Right hindlimb (tissue), 1 donor: ENCODE results near the gene PITPNM1.

ENCODE experiments used
- DNase-seq: peaks from one replicate; pipeline ENCODE4 v3.0.0-alpha.2; 2018

Gene PITPNM1

DNA sequence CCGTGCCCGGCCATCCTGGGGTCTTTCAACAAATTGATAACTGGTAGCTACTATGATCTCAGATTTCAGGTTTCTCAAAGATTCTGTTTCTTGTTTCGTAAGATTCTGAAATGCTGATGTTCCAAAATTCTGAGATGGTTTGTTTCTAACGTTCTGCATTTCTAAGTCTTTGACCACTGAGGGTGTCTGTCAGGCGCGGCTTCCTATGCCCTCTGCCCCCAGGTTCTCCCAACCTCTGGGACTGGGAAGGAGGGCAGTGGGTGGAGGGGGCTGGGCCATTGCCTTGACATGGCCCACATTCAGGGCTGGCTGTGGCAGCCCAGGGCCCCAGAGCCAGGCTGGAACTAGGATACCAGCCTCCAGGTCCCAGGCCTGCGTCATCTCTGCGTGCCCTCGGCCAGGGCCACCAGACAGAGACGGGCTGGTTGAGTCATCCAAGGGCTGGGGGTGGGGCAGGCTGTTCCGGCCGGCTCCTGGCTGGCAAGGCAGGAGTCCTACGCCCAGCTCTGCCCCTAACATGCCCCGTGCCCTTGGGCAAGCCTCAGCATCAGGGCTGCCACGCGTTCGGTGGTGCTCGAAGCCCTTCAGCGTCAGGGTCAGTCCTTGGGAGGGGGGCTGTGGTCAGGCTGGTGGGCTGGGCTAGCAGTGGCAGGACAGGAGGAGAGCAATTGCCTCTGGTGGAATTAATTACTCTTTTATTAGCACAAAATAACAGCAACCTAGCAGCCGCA, 41.3 kb downstream of the PITPNM1 start:
- peak; percentile 24 for DNase-seq

DNA sequence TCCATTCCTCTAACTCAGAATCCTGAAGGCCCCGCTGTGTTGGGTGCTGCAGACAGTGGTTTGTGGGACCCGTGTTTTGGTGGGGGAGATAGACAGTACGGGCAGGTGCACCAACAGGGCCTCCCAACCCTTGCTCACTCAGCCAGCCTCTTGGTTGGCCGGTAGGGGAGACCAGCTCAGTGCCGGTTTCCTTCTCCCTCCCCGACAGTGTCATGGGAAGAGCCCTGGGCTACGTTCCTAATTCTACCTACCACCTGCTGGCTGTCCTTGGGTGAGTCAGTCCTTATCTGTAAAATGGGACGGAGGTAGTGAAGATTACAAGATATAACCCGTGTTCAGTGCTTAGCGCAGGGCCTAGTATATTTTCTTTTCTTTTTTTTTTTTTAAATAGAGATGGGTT, 42.0 kb downstream of the PITPNM1 start:
- DNase-seq, result no peak

DNA sequence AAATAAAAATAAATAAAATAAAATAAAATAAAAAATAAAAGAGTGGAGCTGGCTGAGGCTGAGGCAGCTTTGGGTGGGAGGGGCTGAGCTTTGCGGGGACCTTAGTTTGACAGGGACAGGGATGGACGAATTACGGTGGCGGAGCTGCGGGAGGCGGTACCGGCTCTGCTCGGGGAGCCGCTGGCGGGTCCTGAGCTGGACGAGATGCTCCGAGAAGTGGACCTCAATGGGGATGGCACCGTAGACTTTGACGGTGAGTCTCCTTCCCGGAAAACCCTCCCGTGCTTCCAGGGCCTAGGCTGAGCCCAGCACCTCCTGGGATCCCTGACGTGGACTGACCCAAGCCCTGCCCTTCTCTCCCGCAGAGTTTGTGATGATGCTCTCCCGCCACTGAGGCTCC, 46.9 kb downstream of the PITPNM1 start:
- no peak for DNase-seq

DNA sequence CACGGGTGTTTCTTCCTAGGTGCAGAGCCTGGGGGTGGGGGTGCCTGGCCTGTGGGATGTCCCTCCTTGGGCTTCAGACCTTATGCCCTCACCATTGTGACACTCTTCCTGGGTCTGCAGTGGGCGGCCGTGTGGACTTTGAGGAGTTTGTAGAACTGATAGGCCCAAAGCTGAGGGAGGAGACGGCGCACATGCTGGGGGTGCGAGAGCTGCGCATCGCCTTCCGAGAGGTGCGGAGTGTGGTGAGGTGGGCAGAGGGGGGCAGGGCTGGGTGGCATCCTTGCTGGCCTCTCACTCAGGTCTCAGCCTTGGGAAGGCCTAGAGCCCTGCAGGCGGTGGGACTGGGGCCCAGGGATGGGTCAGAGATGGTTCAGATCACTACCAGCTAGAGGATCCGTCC, 47.7 kb downstream of the PITPNM1 start:
- no peak for DNase-seq

DNA sequence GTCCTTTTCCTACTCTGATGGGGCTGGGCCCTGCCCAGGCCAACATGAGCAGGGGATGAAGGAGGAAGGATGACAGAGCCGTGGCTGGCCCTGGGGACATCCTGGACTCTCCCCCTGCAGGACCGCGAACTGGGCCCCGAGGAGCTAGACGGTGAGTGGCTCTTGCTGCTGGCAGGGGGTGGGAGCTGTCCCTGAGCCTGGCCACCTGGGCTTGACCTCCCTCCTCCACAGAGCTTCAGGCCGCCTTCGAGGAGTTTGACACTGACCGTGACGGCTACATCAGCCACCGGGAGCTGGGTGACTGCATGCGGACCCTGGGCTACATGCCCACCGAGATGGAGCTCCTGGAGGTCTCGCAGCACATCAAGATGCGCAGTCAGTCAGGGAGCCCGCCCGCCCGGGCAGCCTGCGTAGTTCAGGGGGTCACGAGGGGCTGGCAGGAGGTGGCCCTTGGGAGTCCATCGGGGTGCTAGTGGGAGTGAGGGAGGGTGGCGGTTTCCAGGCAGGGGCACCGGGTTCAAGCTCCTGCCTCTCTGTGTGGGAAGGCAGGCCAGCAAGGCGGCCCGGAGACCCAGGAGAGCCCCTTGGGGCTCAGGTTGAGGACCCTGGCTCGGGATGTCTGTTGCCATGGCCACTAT, 49.0 kb downstream of the PITPNM1 start:
- DNase-seq, result peak; percentile 14

DNA sequence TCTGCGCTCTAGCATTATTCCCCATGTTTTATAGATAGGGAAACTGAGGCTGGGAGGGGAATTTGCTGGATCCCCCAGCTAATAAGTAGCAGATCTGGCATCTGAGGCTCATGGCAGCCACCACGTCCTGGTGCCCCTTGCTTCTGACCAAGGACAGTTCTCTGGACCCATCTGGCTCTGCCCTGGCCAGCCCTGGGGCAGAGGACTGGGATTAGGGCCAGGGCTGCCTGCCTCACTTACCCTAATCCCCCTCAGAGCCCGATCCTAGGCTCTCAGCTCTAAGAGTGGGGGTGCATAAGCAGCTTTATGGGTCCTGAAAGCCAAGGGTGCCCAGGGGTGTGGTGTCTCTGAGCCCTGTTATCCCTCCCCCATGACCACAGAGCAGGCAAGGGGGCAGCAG, 50.1 kb downstream of the PITPNM1 start, which contains the start of gene CABP4:
Gene CABP4, plus strand, starts transcription at position 301 of the 400 bp plus-strand sequence. Its CDS starts 70 bp downstream, at position 371.
- DNase-seq, result no peak

DNA sequence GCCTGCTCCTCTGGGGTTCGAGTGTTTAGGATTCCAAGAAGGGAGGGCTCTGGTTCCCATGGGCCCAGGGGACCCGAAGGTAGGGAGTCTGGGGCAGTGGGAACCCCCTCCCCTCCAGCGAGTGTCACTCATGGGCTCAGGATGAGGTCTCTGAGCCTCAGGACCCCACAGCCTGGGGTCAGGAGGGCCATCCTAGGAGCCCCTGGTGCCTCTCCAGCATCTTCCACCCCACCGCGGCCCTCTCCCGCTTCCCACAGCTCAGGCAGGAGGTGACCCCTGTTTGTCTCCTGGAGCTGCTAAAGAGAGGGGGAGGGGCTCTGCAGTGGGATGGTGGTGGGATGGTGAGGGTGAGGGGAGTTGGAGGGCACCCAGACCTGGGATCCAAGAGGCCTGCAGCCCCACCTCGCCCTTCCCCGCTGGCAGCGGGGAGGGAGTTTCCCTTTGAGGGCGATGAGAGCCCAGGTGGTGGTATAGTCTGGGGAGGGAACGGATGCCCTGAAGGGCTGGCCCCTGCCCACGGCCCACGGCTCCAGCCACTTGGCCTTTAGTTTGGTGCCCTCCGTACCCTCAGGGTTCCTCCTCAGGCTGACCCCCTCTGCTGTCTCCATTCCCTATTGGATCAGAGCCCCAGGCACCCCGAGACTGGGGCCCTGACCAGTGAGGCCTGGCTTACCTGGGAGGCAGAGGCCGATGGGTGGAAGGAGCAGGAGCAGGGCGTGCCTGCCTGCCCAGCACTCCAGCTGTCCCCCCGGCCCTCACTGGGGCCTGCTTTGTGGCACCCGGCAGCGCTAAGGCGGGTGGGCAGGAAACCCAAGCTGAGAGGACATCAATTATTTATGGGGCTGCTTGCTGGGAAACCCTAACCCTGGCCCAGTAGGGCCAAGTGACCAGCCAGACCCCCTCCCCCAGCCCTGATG, 51.1 kb downstream of the PITPNM1 start:
- DNase-seq, result peak; percentile 15

DNA sequence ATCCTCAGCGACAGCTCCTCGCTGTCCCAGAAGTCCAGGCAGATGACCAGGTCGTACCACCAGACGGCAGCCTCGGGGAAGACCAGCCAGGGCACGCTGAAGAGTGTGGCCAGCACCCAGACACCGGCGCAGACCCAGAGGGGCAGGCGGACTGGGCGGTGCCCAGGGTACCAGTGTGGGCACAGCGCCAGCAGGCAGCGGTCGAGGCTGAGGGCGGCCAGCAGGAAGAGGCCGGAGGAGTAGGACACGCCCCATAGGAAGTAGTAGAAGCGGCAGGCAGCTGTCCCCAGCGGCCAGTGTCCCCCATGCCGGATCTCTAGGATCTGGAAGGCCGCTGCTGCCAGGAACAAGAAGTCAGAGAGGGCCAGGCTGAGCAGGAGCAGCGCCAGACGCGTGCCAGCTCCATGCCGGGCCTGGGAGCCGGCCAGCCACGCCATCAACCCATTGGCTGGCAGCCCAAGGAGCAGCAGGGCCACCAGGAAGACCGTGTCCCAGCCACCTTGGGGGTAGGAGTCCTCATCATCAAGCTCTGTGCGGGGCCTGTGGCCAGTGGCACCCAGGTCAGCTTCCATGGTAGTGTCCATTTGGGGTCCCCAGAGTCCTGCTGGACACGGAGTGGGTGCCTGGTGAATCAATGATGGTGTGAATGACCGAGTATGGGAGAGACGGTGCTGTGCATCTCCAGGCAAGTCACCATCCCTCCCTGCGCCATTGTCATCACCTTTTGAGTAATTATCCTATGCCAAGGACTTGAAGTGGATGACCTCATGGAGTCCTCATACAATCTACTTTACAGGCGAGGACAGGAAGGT, 52.8 kb downstream of the PITPNM1 start, which contains the start of gene GPR152:
Gene GPR152, minus strand, starts transcription at position 589 of the 812 bp plus-strand sequence. Its CDS starts 5 bp downstream, at position 584.
- DNase-seq, result peak; percentile 22

DNA sequence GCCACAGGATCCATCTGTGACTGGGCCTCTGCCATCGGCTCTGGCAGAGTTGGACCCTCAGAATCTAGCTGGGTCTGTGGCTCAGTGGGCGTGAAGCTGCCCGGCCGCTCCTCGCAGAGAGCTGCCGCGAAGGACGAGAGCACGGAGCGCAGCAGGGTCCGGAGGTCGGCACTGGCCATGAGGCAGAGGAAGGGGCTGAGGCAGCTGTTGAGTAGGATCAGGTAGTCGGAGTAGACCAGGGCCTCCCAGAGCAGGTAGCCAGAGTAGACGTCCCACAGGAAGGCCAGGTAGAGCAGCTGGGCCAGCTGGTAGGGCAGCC, 53.5 kb downstream of the PITPNM1 start:
- peak; percentile 14 for DNase-seq

DNA sequence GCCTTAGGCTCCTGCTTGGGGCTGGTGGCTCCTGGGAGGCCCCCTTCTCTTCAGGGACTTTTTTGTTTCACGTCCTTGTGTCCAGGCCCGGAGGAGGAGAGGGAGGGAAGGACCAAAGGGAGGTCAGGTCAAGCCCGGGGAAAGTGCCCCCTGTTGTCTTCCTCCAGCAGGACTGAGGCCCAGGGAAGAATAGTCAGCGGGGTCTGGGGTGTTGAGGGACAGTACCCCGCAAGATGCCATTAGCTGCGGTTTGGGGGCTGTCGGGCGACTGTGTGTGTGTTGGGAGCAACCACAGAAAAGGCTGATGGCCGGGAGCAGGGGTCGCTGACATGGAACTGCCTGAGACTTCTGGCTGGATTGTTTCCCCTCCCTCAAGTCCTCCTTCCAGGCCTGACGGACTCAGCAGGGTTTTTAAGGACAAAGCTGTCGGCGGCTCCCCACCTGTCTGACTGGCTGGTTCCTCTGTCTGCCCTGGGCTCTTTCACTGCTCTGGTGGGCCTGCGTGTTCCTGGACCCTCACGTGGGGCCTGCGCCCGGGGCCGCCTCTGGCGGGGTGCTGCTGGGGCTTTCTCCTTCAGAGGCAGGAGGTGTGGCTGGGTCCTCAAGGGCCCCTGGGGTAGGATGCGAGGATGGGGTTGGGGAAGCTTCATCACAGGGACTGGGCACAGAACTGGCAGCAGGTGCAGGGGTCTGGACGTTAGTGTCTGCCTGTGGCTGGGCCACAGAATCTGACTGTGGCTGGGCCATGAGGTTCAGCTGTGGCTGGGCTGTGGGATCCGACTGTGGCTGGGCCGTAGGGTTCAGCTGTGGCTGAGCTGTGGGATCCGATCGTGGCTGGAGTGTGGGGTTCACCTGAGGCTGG, 54.1 kb downstream of the PITPNM1 start:
- DNase-seq, result peak; percentile 14

DNA sequence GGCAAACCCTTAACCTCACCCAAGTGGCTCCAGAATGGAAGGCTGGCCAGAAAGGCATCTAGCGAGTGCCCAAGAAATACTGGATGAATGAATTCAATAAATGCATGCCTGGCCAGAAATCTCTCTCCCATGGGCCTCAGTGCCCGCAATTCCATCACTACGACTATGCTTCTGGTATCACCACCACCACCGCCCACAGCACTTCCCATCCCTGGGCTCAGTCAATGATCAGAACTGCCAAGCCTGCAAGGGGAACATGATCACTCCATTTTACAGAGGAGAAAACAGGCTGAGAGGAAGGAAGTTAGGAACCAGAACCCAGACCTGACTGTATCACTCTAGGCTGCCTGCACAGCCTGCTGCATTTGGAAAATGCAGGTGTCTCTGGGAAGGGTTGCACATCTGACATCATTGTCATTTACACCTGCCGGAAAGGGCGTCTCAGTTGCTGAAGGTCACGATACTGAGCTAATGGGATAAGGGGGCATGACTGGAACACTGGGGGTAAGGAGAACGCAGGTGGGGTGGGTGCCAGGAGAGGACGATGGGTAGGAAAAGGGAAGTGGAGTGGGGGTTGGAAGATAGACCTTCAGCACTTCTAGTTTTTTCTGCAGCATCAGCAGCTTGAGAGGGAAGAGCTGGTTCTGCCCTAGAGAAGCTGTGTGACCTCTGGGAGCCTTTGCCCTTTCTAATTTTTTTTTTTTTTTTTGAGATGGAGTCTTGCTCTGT, 55.9 kb downstream of the PITPNM1 start:
- peak; percentile 12 for DNase-seq

DNA sequence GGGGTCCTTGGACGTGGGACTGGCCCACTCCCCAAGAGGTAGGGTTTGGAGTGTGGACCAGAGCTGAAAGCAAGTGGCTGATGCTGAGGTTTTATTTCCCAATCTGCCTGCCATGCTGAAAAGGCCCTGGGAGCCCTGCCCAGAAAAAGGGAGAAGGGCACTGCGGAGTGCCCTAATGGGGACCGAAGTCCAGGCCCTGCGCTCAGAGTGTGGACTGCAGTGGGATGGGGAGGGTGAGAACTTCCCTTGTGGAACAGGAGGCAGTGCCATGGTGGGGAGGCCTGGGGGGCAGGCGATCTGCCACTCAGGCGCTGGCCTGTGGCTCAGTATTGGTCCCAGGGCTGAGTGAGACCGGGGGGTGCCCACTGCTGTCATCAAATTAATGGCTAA, 56.9 kb downstream of the PITPNM1 start:
- no peak for DNase-seq

DNA sequence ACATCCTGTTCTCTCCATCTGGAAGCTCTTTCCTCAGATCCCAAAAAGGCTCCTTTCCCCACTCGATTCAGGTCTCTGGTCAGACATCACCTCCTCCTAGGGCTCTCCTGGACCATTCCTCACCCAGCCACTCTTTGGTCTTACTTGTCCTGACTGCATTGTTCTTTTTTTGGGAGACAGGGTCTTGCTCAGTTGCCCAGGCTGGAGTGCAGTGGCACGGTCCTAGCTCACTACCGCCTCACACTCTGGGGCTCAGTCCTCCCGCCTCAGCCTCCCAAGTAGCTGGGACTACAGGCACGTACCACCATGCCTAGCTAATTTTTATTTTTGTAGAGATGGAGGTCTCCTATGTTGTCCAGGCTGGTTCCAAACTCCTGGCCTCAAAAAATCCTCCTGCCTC, 59.6 kb downstream of the PITPNM1 start:
- no peak for DNase-seq

DNA sequence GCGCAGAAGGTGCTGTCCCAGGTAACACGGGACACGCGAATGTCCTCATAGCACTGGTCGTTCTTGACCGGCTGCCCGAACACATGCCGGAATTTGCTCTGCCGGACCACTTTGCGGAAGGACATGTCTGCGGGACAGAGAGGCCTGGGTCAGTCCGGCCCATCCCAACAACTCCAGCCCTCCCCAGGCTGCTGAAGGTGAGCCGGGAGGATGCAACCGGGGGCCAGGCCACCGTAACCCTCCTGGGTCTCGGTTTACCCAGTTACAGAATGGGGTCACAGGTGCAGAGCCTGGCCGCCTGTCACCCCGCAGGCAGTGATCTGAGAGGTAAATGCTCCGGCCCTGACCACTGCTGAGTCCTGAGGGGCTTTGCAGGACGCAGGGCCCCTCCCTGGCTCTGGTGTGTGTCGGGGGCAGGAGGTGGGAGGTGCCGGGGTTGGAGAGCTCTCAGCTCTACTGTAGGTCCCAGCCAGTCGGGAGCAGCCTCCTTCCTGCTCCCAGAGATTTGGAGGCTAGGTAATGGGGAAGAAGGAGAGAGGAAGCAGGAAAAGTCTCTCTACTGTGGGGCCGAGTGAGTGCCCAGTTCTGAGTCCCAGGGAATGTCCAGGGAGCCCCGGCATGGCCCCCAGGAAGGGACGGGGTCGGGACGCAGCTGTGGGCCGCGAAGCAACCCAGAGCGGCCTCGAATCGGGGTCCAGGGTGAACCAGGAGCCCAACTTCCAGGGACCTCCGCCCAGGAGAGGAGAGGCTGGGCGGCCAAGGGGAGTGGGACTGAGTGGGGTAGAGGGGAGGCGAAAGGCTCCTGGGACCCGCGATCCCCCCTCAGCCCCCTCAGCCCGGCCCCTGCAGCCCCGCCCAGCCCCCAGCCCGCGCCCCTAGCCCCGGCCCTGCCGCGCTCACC, 62.4 kb downstream of the PITPNM1 start:
- peak; percentile 26 for DNase-seq
